WTC11 (cell line): ENCODE data around the gene TUBB4B. TPM values are rescaled to one million over a fixed set of nuclear protein-coding genes. Genes with fewer than 3 reads are reported as not detected.

ENCODE experiments used
- ATAC-seq: fragments of 200-7000 bp; cut with Tn5 transposase; 2 replicates; pipeline ENCODE4 v1.10.0; 2021; ENCODE audit warnings: mild to moderate bottlenecking, moderate library complexity
- CTCF ChIA-PET: fragments of 300-600 bp; sonication (Branson Sonifier 250); formaldehyde crosslinking; loops from one replicate; lab custom pipeline; 2021; ENCODE audit warnings: antibody characterized with exemption; lab: Charles Lee
- POLR2A ChIA-PET: fragments of 350-600 bp; sonication (Branson Sonifier 250); formaldehyde crosslinking; loops from one replicate; lab custom pipeline; 2021; ENCODE audit warnings: antibody characterized with exemption; lab: Charles Lee
- DNase-seq: peaks from one replicate; pipeline ENCODE4 v3.0.0; 2021; ENCODE audit warnings: low spot score
- H3K27ac Mint-ChIP-seq: 2 replicates; pipeline ENCODE4 v1.8.0; 2021; ENCODE audit warnings: mixed read lengths
- H3K27me3 Mint-ChIP-seq: 2 replicates; pipeline ENCODE4 v1.8.0; 2021; ENCODE audit warnings: low read depth, mild to moderate bottlenecking, moderate library complexity, mixed read lengths
- H3K36me3 Mint-ChIP-seq: 2 replicates; pipeline ENCODE4 v1.8.0; 2021; ENCODE audit warnings: mixed read lengths
- H3K4me1 Mint-ChIP-seq: 2 replicates; pipeline ENCODE4 v1.8.0; 2022; ENCODE audit warnings: mixed read lengths
- H3K4me3 Mint-ChIP-seq: 2 replicates; pipeline ENCODE4 v1.8.0; 2021; ENCODE audit warnings: mild to moderate bottlenecking, moderate library complexity, mixed read lengths
- H3K9me3 Mint-ChIP-seq: 2 replicates; pipeline ENCODE4 v1.8.0; 2021; ENCODE audit warnings: mixed read lengths
- CREM ChIP-seq: sonication (generic); formaldehyde crosslinking; IDR thresholded peaks from 2 replicates; pipeline ENCODE4 v1.8.1; 2022; ENCODE audit warnings: mild to moderate bottlenecking, missing genetic modification reagents, moderate library complexity
- ELF4 ChIP-seq: sonication (generic); formaldehyde crosslinking; IDR thresholded peaks from 2 replicates; pipeline ENCODE4 v1.8.1; 2022; ENCODE audit warnings: low read depth, mild to moderate bottlenecking, moderate library complexity, missing genetic modification reagents
- FOXP1 ChIP-seq: sonication (generic); formaldehyde crosslinking; IDR thresholded peaks from 2 replicates; pipeline ENCODE4 v1.8.0; 2022; ENCODE audit warnings: missing genetic modification reagents, mild to moderate bottlenecking, moderate library complexity, borderline replicate concordance
- GTF2I ChIP-seq: fragments of 250-450 bp; sonication (Bioruptor Pico); conservative IDR thresholded peaks from 2 replicates; pipeline ENCODE4 v1.4.0; 2021; ENCODE audit warnings: mild to moderate bottlenecking
- IRF2 ChIP-seq: sonication (generic); formaldehyde crosslinking; IDR thresholded peaks from 2 replicates; pipeline ENCODE4 v1.8.0; 2022; ENCODE audit warnings: low read depth, missing genetic modification reagents, borderline replicate concordance
- RORB ChIP-seq: fragments of 250-450 bp; sonication (Bioruptor Pico); IDR thresholded peaks from 2 replicates; pipeline ENCODE4 v1.9.0; 2021; ENCODE audit warnings: mild to moderate bottlenecking
- USF1 ChIP-seq: sonication (generic); formaldehyde crosslinking; IDR thresholded peaks from 2 replicates; pipeline ENCODE4 v1.8.0; 2022; ENCODE audit warnings: mild to moderate bottlenecking, missing genetic modification reagents
- ZNF532 ChIP-seq: fragments of 250-450 bp; sonication (Bioruptor Pico); IDR thresholded peaks from 2 replicates; pipeline ENCODE4 v1.9.0; 2021; ENCODE audit warnings: mild to moderate bottlenecking, borderline replicate concordance
- total RNA-seq: library from RNA; stranded (reverse); gene quantifications from 3 replicates; pipeline ENCODE4 v1.2.3, GENCODE V29; 2021
- TF ChIP-seq, protein P1 (sequence below): sonication (generic); formaldehyde crosslinking; IDR thresholded peaks from 2 replicates; pipeline ENCODE4 v1.8.0; 2023; ENCODE audit warnings: missing genetic modification reagents, mild to moderate bottlenecking, borderline replicate concordance
- TF ChIP-seq, protein P2 (sequence below): sonication (generic); formaldehyde crosslinking; IDR thresholded peaks from 2 replicates; pipeline ENCODE4 v1.8.0; 2022; ENCODE audit warnings: mild to moderate bottlenecking, missing genetic modification reagents

Gene TUBB4B
- total RNA-seq, 1 experiment from 2014 or later, result 375 TPM

- TF ChIP-seq ZNF532 (CRISPR knock-in tag) (no peak), IRF2 (CRISPR knock-in tag) (no peak), USF1 (CRISPR knock-in tag) (no peak), ELF4 (CRISPR knock-in tag) (no peak), RORB (CRISPR knock-in tag) (no peak)
- TF ChIP-seq, protein P1, sequence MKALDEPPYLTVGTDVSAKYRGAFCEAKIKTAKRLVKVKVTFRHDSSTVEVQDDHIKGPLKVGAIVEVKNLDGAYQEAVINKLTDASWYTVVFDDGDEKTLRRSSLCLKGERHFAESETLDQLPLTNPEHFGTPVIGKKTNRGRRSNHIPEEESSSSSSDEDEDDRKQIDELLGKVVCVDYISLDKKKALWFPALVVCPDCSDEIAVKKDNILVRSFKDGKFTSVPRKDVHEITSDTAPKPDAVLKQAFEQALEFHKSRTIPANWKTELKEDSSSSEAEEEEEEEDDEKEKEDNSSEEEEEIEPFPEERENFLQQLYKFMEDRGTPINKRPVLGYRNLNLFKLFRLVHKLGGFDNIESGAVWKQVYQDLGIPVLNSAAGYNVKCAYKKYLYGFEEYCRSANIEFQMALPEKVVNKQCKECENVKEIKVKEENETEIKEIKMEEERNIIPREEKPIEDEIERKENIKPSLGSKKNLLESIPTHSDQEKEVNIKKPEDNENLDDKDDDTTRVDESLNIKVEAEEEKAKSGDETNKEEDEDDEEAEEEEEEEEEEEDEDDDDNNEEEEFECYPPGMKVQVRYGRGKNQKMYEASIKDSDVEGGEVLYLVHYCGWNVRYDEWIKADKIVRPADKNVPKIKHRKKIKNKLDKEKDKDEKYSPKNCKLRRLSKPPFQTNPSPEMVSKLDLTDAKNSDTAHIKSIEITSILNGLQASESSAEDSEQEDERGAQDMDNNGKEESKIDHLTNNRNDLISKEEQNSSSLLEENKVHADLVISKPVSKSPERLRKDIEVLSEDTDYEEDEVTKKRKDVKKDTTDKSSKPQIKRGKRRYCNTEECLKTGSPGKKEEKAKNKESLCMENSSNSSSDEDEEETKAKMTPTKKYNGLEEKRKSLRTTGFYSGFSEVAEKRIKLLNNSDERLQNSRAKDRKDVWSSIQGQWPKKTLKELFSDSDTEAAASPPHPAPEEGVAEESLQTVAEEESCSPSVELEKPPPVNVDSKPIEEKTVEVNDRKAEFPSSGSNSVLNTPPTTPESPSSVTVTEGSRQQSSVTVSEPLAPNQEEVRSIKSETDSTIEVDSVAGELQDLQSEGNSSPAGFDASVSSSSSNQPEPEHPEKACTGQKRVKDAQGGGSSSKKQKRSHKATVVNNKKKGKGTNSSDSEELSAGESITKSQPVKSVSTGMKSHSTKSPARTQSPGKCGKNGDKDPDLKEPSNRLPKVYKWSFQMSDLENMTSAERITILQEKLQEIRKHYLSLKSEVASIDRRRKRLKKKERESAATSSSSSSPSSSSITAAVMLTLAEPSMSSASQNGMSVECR (CRISPR knock-in tag), result no peak
These were observed 25.7 kb downstream of the TUBB4B start (continued) for GRCh38 chr9:137266585-137267453.

- Mint-ChIP-seq H3K27ac (no peak overlapping the region), H3K4me3 (no peak overlapping the region), H3K36me3 (peaks cover 20% of the 10 kb centered on the region), H3K4me1 (no peaks in the 10 kb centered on the region), H3K9me3 (no peaks in the 10 kb centered on the region), H3K27me3 (no peaks in the 10 kb centered on the region)
- no peak for TF ChIP-seq GTF2I
- ChIA-PET POLR2A (no interaction called here), CTCF (no interaction called here)
- ATAC-seq (no peak), DNase-seq (no peak)
These were observed 26.9 kb downstream of the TUBB4B start for GRCh38 chr9:137267933-137268355.

DNA sequence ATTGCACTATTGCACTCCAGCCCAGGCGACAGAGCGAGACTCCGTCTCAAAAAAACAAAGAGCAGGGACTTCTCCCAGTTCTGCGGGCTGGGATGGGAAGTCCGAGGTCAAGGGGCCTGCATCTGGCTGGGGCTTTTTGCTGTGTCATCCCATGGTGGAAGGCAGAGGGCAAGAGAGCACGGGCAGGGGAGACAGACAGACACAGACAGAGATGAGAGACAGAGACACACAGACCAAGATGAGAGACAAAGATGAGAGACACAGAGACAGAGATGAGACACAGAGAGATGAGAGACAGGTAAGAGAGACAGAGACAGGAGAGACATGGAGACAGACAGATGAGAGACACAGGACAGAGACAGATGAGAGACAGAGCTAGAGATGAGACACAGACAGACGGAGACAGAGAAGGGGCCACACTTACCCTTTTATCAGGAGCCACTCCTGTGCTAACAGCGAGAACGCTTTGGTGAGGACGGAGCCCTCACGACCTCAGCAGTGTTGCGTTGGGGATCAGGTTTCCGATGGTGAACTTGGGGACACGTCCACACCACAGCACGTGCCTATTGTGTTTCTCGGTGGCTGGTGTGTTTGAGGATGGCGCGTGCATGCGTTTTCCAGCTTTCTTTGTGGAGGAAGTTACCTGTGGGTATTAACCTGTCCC lies 27.6 kb downstream of the TUBB4B start:
- Mint-ChIP-seq H3K36me3 (peaks cover 20% of the 10 kb centered on the region), H3K4me3 (no peak overlapping the region), H3K27me3 (no peaks in the 10 kb centered on the region), H3K27ac (peak overlapping the region; percentile 17; the same call in 1 of the 2 replicates), H3K4me1 (peaks cover 4% of the 10 kb centered on the region), H3K9me3 (no peaks in the 10 kb centered on the region)
- no peak for TF ChIP-seq FOXP1
- TF ChIP-seq, protein P2, sequence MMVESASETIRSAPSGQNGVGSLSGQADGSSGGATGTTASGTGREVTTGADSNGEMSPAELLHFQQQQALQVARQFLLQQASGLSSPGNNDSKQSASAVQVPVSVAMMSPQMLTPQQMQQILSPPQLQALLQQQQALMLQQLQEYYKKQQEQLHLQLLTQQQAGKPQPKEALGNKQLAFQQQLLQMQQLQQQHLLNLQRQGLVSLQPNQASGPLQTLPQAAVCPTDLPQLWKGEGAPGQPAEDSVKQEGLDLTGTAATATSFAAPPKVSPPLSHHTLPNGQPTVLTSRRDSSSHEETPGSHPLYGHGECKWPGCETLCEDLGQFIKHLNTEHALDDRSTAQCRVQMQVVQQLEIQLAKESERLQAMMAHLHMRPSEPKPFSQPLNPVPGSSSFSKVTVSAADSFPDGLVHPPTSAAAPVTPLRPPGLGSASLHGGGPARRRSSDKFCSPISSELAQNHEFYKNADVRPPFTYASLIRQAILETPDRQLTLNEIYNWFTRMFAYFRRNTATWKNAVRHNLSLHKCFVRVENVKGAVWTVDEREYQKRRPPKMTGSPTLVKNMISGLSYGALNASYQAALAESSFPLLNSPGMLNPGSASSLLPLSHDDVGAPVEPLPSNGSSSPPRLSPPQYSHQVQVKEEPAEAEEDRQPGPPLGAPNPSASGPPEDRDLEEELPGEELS (CRISPR knock-in tag), result no peak
- no peak for TF ChIP-seq CREM (CRISPR knock-in tag)
- ATAC-seq (no peak), DNase-seq (no peak)
- ChIA-PET POLR2A (no interaction called here), CTCF (no interaction called here)
